GM12874 (cell line): ENCODE results near the gene CCN5.

Experiments
- TF ChIP-seq, protein P1 (sequence below): IDR thresholded peaks from 2 replicates; pipeline ENCODE4 v1.5.1; 2011; ENCODE audit warnings: low read depth, mild to moderate bottlenecking, control low read depth, low read length, moderate library complexity; ENCODE audit not compliant: insufficient read depth

Gene CCN5

DNA sequence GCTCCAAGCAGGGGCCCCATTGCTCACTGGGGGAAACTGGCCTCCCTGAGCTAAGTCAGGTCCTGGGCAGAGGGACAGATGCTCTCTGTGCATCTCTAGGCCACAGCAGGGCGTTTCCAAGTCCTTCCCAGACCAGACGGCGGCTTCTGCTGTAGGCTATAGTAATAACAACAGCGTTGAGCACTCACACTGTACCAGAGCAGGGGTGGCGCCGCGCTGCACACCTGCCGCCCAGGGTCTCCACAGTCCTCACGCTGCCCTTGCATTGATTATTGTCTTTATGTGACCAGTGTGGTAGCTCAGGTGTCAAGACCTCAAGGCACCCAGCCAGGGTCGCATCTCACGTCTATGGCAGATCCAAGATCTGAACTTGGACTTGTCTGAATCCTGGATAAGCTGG is 14.9 kb upstream of the CCN5 start:
- TF ChIP-seq, protein P1, sequence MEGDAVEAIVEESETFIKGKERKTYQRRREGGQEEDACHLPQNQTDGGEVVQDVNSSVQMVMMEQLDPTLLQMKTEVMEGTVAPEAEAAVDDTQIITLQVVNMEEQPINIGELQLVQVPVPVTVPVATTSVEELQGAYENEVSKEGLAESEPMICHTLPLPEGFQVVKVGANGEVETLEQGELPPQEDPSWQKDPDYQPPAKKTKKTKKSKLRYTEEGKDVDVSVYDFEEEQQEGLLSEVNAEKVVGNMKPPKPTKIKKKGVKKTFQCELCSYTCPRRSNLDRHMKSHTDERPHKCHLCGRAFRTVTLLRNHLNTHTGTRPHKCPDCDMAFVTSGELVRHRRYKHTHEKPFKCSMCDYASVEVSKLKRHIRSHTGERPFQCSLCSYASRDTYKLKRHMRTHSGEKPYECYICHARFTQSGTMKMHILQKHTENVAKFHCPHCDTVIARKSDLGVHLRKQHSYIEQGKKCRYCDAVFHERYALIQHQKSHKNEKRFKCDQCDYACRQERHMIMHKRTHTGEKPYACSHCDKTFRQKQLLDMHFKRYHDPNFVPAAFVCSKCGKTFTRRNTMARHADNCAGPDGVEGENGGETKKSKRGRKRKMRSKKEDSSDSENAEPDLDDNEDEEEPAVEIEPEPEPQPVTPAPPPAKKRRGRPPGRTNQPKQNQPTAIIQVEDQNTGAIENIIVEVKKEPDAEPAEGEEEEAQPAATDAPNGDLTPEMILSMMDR, result no peak

DNA sequence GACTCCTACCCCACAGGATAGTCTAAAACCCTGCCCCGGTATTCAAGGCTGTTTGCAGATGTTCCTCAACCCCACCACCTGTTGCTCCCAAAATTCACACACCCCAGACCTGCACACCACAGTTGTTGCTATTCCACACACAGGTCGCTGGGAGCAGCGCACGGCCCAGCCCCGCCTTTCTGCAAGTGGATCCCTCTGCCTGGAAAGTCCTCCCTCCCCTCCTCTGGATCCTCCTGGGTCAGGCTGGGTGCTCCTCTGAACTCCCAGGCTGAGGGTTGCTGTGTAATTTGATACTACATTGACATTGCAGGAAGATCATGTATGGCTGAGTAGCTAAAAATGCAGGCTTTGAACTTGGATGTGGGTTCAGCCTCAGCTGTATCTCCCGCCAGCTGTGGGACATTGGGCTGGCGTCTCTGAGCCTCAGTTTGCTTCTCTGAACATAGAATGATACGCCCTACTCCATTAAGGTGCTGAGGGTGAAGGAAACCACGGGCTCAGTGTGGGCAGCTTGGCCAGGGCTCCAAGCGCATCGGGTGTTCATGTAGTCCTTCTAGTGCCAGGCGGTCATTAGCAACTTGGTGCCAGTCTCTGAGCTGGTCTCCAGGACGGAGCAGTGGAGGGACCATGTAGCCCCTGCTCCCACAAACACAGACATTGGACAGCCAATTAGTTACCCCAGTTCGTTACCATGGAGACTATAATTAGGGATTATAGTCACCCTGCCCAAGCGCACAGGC is 13.9 kb upstream of the CCN5 start:
- TF ChIP-seq, protein P1, result no peak

DNA sequence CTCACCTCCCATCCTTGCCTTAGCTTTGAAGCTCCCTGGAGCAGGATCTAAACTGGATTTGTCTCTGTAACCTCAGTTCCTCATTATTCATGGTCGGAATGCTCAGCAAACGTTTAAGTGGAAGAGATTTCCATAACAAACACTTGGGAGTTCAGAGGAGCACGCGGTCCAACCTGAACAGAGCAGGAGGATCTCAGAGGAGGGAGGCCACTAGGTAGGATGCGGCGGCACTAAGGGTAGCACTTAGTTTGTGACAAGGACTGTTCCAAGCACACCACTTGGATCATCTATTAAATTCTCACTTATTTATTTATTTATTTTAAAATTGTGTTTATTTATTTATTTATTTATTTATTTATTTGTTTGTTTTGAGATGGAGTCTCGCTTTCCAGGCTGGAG is 13.3 kb upstream of the CCN5 start:
- TF ChIP-seq, protein P1, result no peak

DNA sequence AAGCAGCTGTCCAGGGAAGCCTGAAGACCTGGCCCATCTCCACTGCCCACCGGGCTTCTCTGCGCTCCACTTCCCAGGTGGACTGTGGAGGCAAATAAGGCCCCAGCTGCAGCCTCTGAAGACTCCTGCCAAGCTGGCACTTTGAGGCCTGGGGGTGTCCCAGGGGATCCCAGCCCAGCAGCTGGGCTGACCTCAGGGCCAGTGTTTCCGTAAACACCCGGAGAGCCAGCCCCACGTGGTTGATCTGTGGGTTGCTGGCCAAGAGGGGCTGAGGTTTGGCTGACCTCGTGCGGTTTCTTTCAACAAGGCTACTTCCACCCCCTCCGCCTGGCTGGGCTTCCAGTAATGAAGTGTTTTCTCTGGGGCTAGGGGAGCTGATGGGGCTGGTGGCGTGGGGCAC is 12.4 kb upstream of the CCN5 start:
- TF ChIP-seq, protein P1, result no peak

DNA sequence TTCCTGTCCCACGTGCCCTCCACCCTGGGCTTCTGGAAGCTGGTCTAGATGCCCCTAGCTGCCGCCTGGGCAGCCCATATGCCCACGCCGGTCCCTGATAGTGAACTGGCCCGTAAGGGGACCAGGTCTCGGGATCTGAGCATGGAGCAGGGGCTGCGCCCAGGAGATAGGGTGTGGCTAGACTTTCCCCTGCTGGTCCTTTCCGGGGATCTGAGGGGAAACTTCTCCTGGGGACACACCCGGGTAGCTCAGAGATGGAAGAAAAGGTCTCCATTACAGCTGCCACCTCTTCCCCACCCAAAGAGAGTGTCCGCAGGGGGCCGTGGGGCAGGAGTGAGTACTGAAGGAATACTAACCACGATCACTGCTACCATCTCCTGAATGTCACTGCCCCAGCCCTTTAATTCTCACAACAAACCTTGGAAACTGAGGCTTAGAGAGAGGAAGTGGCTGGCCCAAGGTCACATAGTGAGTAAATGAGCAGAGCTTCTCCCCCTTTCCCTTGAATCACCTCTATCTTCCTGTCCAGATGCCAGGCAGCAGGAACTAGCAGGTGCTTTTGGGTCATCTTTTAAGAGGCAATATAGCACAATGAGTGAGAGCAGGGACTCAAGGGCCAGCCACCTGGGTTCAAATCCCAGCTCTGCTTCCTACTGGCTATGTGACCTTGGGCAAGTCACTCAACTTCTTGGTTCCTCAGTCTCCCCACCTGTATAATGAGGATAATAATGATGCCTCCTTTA is 11.8 kb upstream of the CCN5 start:
- TF ChIP-seq, protein P1, result no peak

DNA sequence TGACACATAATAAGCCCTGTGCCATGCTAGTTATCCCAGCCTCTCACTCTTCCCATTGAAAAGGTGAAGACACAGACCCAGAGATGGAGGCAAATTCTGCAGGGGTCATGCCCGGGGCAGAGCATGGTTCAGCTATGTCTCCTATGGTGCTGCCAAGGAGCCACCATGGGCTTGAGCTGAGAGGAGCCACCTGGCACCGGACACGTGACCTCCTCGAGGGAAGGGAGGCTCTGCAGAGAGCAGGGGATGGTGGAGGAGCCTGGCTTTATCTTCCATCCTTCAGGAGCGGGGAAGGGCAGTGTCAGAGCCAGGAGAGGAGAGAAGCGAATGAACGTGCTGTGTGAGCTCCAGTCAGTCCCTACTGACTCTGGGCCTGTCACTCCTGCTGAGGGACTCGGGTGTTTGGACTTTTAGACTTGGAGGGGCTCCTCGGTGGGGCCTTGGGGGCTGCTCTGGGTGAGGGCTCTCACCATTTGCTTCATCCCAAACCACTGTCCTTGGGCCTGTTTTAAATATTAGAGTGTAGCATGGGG is 11.1 kb upstream of the CCN5 start:
- TF ChIP-seq, protein P1, result no peak

DNA sequence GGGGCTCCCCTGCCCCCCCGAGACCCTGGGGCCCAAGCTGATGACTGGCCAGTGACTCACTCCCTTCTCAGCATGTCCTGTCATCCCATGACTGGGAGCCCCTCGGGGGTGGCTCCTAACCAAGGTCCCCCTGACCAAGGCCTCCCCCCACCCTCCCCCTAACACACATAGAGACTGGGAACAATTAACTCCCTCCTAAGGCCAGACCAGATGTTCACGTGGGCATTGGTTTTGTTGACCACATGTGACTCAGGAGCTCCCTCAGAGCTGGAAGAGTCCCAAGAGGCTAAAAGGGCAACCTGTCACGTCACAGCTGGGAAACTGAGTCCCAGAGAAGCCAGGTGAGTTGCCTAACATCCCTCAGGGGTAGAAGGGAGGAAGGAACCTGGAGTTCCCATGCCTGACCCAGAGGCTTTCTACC is 10.6 kb upstream of the CCN5 start:
- TF ChIP-seq, protein P1, result no peak
